Karpas-422 (cell line): ENCODE measurements around the gene CDK16. TPM values are rescaled to one million over a fixed set of nuclear protein-coding genes. Genes with fewer than 3 reads are reported as not detected.

Experiments used
- DNase-seq: peaks from one replicate; pipeline ENCODE4 v3.0.0-alpha.2; 2015
- H2AFZ ChIP-seq: fragments of 200-600 bp; sonication (generic); 2 replicates; pipeline ENCODE4 v1.6.1; 2014; ENCODE audit warnings: antibody characterized with exemption, low read length, mixed read lengths
- H3K27ac ChIP-seq: fragments of 200-600 bp; sonication (generic); 2 replicates; pipeline ENCODE4 v1.5.1; 2014; ENCODE audit warnings: mild to moderate bottlenecking, low read length, moderate library complexity
- H3K27me3 ChIP-seq: fragments of 200-600 bp; sonication (generic); 2 replicates; pipeline ENCODE4 v1.6.1; 2014; ENCODE audit warnings: low read length, mixed read lengths
- H3K36me3 ChIP-seq: fragments of 200-600 bp; sonication (generic); 2 replicates; pipeline ENCODE4 v1.6.1; 2014; ENCODE audit warnings: low read length, mixed read lengths; ENCODE audit not compliant: insufficient read depth
- H3K4me1 ChIP-seq: fragments of 200-600 bp; sonication (generic); 2 replicates; pipeline ENCODE4 v1.6.1; 2014; ENCODE audit warnings: mild to moderate bottlenecking, low read length, mixed read lengths
- H3K4me2 ChIP-seq: fragments of 200-600 bp; sonication (generic); 2 replicates; pipeline ENCODE4 v1.6.1; 2014; ENCODE audit warnings: low read length, low read depth, mild to moderate bottlenecking; ENCODE audit not compliant: poor library complexity, severe bottlenecking
- H3K4me3 ChIP-seq: fragments of 200-600 bp; sonication (generic); 2 replicates; pipeline ENCODE4 v1.5.1; 2014; ENCODE audit warnings: mild to moderate bottlenecking, antibody characterized with exemption, low read length, mixed read lengths
- H3K79me2 ChIP-seq: fragments of 200-600 bp; sonication (generic); 2 replicates; pipeline ENCODE4 v1.6.1; 2014; ENCODE audit warnings: mild to moderate bottlenecking, low read length, mixed read lengths
- H3K9ac ChIP-seq: fragments of 200-600 bp; sonication (generic); 2 replicates; pipeline ENCODE4 v1.6.0; 2014; ENCODE audit warnings: low read length
- H3K9me2 ChIP-seq: fragments of 200-600 bp; sonication (generic), shearing (Covaris generic); replicated peaks from 2 replicates; pipeline ENCODE4 v1.6.0; 2014; ENCODE audit warnings: mild to moderate bottlenecking, low read length, moderate library complexity; ENCODE audit not compliant: insufficient read depth
- H3K9me3 ChIP-seq: fragments of 300-700, 200-600 bp; sonication (generic); 2 replicates; pipeline ENCODE4 v1.6.1; 2014; ENCODE audit warnings: low read length, mixed read lengths
- H4K20me1 ChIP-seq: fragments of 200-600 bp; sonication (generic); 2 replicates; pipeline ENCODE4 v1.6.1; 2014; ENCODE audit warnings: mild to moderate bottlenecking, antibody characterized with exemption, low read length, low read depth; ENCODE audit not compliant: insufficient read depth
- total RNA-seq: library from RNA; depleted of rRNA; stranded (reverse); fragments of >200 nt; shearing (Covaris generic); gene quantifications from 2 replicates; pipeline ENCODE4 v1.2.3, GENCODE V29; 2014; ENCODE audit warnings: low replicate concordance

The CDK16 gene
- total RNA-seq, 1 experiment from 2014 or later: 45.4 TPM

DNA sequence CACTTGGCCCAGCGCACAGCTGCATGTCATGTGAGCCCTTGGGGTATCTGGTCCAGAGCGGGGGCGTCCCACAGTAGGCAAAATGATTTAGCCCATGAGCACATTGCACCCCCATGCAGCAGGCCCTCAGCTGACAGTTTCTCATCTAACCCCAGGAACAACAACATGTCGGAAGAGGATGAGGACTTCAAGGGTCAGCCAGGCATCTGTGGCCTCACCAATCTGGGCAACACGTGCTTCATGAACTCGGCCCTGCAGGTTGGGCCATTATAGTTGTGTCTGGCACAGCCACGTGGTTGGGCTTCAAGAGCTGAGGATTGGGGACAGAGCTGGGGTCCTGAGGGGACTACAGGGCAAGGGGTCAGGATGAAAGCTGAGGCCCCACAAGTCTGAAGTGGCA lies 22.1 kb downstream of the CDK16 start:
- no peak overlapping the region for H3K4me2 ChIP-seq
- no peak for DNase-seq

DNA sequence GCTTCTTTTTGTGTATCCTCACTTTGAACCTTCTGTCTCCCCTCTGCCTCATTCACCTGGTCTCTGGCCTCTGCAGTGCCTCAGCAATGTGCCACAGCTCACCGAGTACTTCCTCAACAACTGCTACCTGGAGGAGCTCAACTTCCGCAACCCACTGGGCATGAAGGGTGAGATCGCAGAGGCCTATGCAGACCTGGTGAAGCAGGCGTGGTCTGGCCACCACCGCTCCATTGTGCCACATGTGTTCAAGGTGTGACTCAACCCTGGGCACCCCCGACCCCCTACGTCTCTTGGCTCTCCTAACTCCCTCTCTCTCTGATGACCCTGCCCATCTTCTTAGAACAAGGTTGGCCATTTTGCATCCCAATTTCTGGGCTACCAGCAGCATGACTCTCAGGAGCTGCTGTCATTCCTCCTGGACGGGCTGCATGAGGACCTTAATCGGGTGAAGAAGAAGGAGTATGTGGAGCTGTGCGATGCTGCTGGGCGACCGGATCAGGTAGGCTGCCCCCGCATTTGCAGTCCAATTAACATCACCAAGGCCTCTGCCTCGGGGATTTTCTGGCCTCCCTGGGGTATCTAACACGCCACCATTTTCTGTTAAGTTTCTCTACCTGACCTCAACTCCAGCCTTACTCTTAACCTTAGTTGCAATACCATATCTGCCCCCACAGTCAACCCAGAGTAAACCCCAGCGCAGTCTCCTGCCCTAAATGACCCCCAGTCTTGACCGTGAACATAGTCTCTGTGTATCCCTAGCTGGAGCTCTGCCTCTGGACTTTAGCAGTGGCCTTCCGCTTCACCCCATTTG lies 22.9 kb downstream of the CDK16 start:
- Histone ChIP-seq H3K79me2 (peaks cover 17% of the 10 kb centered on the region), H3K27me3 (no peaks in the 10 kb centered on the region), H3K9ac (no peak overlapping the region), H3K4me2 (no peak overlapping the region), H4K20me1 (no peaks in the 10 kb centered on the region), H3K4me3 (no peak overlapping the region), H3K36me3 (no peaks in the 10 kb centered on the region), H3K9me2 (no peaks in the 10 kb centered on the region), H2AFZ (no peak overlapping the region), H3K27ac (no peak overlapping the region), H3K4me1 (no peaks in the 10 kb centered on the region), H3K9me3 (no peaks in the 10 kb centered on the region)
- DNase-seq: no peak

More for the DNA sequence above, 22.1 kb downstream of the CDK16 start:
- Histone ChIP-seq H3K27ac (no peak overlapping the region), H2AFZ (no peak overlapping the region), H3K36me3 (no peaks in the 10 kb centered on the region), H3K9me3 (no peaks in the 10 kb centered on the region), H3K9me2 (no peaks in the 10 kb centered on the region), H3K9ac (no peak overlapping the region), H4K20me1 (no peaks in the 10 kb centered on the region), H3K4me1 (no peaks in the 10 kb centered on the region), H3K27me3 (no peaks in the 10 kb centered on the region), H3K4me3 (no peak overlapping the region), H3K79me2 (peaks cover 25% of the 10 kb centered on the region)

DNA sequence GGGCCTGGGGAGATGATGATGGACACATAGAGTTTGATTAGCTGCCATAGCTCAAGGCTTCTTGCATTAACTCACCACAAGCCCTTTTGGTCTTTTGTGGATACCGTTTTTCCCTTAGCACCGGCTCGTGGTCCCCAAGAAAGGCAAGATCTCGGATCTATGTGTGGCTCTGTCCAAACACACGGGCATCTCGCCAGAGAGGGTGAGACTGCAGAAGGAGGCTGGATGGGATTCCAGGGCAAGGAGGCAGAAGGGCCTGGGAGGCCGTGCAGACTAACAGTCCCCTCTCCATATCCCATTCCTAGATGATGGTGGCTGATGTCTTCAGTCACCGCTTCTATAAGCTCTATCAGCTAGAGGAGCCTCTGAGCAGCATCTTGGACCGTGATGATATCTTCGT lies 23.8 kb downstream of the CDK16 start:
- H3K9ac ChIP-seq: no peak overlapping the region
- H3K9me3 ChIP-seq: no peaks in the 10 kb centered on the region
- DNase-seq: no peak
- H3K4me3 ChIP-seq: no peak overlapping the region
- H3K36me3 ChIP-seq: no peaks in the 10 kb centered on the region
- H2AFZ ChIP-seq: no peak overlapping the region
- H3K4me1 ChIP-seq: no peaks in the 10 kb centered on the region
- H3K27ac ChIP-seq: no peak overlapping the region
- H3K9me2 ChIP-seq: no peaks in the 10 kb centered on the region
- peaks cover 8% of the 10 kb centered on the region for H3K79me2 ChIP-seq
- no peaks in the 10 kb centered on the region for H3K27me3 ChIP-seq
- no peaks in the 10 kb centered on the region for H4K20me1 ChIP-seq
- no peak overlapping the region for H3K4me2 ChIP-seq

DNA sequence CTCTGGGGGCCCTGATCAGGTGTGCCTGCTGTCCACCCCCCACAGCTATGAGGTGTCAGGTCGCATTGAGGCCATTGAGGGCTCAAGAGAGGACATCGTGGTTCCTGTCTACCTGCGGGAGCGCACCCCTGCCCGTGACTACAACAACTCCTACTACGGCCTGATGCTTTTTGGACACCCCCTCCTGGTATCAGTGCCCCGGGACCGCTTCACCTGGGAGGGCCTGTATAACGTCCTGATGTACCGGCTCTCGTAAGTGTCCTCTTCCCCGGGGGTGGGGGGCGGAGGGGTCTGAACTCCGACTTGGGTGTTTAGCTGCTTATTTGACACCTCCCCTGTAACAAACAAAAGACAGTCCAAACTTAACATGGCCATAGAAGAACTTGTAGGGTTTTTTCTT lies 24.9 kb downstream of the CDK16 start:
- DNase-seq: no peak
- Histone ChIP-seq H3K36me3 (no peaks in the 10 kb centered on the region), H3K4me1 (no peaks in the 10 kb centered on the region), H3K9me3 (no peaks in the 10 kb centered on the region), H3K9me2 (no peaks in the 10 kb centered on the region), H3K27me3 (no peaks in the 10 kb centered on the region), H3K4me2 (no peak overlapping the region), H3K4me3 (no peak overlapping the region), H3K9ac (no peak overlapping the region), H4K20me1 (no peaks in the 10 kb centered on the region), H2AFZ (no peak overlapping the region), H3K27ac (no peak overlapping the region), H3K79me2 (0 out of 2 replicates have a peak, but pooled peaks cover 2% of the 10 kb centered on the region)

DNA sequence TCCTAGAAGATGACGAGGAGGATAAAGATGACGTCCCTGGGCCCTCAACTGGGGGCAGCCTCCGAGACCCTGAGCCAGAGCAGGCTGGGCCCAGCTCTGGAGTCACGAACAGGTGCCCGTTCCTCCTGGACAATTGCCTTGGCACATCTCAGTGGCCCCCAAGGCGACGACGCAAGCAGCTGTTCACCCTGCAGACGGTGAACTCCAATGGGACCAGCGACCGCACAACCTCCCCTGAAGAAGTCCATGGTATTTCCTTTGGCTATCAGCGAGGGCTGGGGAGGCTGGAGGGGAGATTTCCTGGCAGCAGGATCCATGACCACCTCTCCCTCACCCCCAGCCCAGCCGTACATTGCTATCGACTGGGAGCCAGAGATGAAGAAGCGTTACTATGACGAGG lies 26.2 kb downstream of the CDK16 start:
- H3K27me3 ChIP-seq: no peaks in the 10 kb centered on the region
- DNase-seq: no peak

DNA sequence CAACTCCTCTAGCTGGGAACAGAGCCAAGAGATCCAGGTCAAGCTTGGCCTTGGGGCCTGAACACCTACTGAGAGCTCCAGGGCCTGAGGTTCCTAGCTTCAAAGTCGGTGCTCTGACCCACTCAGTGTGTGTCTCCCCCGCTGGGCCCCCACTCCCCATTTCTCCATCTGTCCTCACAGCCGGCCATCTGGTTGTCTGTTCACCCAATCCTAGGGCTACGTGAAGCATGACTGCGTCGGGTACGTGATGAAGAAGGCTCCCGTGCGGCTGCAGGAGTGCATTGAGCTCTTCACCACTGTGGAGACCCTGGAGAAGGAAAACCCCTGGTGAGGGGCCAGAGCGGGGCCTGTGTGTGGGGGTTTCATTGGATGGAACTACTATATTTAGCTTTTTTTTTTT lies 26.7 kb downstream of the CDK16 start:
- H3K4me1 ChIP-seq: no peaks in the 10 kb centered on the region
- H3K4me3 ChIP-seq: no peak overlapping the region
- no peak overlapping the region for H2AFZ ChIP-seq
- H3K27ac ChIP-seq: no peak overlapping the region
- H3K4me2 ChIP-seq: no peak overlapping the region
- DNase-seq: no peak
- H3K9ac ChIP-seq: no peak overlapping the region
- H4K20me1 ChIP-seq: no peaks in the 10 kb centered on the region
- no peaks in the 10 kb centered on the region for H3K36me3 ChIP-seq
- H3K9me3 ChIP-seq: no peaks in the 10 kb centered on the region
- H3K27me3 ChIP-seq: no peaks in the 10 kb centered on the region
- no peaks in the 10 kb centered on the region for H3K79me2 ChIP-seq
- no peaks in the 10 kb centered on the region for H3K9me2 ChIP-seq

More for the DNA sequence above, 26.2 kb downstream of the CDK16 start:
- Histone ChIP-seq H3K4me2 (no peak overlapping the region), H4K20me1 (no peaks in the 10 kb centered on the region), H3K79me2 (no peaks in the 10 kb centered on the region), H3K9me2 (no peaks in the 10 kb centered on the region), H2AFZ (no peak overlapping the region), H3K9ac (no peak overlapping the region), H3K4me1 (no peaks in the 10 kb centered on the region), H3K27ac (no peak overlapping the region), H3K36me3 (no peaks in the 10 kb centered on the region), H3K9me3 (no peaks in the 10 kb centered on the region), H3K4me3 (no peak overlapping the region)

DNA sequence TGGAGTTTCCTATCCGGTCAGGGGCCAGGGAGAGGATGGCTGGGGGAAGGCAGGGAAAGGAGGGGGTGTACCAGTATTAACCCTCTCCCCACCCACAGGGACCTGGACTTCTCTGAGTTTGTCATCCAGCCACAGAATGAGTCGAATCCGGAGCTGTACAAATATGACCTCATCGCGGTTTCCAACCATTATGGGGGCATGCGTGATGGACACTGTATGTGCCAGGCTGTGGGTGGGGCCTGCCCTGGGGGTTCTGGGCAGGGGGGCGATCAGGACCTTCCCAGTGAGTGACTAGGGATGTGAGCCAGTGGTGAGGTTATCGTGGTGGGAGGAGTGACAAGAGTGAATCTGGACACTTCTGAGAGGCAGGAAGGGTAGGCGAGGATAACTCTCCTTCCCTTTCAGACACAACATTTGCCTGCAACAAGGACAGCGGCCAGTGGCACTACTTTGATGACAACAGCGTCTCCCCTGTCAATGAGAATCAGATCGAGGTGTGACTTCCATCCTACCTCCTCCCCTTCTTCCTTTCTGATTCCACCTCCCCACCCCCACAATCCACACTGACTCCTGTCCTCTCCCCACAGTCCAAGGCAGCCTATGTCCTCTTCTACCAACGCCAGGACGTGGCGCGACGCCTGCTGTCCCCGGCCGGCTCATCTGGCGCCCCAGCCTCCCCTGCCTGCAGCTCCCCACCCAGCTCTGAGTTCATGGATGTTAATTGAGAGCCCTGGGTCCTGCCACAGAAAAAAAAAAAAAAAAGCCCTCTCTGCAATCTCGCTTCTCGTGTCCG lies 28.9 kb downstream of the CDK16 start:
- H3K27me3 ChIP-seq: no peaks in the 10 kb centered on the region
- no peak overlapping the region for H3K27ac ChIP-seq
- H3K9me3 ChIP-seq: no peaks in the 10 kb centered on the region
- H3K36me3 ChIP-seq: no peaks in the 10 kb centered on the region
- H3K9ac ChIP-seq: no peak overlapping the region
- DNase-seq: no peak
- no peak overlapping the region for H3K4me2 ChIP-seq
- H3K4me3 ChIP-seq: no peak overlapping the region
- no peaks in the 10 kb centered on the region for H4K20me1 ChIP-seq
- no peak overlapping the region for H2AFZ ChIP-seq
- no peaks in the 10 kb centered on the region for H3K9me2 ChIP-seq
- no peaks in the 10 kb centered on the region for H3K4me1 ChIP-seq
- H3K79me2 ChIP-seq: no peaks in the 10 kb centered on the region

DNA sequence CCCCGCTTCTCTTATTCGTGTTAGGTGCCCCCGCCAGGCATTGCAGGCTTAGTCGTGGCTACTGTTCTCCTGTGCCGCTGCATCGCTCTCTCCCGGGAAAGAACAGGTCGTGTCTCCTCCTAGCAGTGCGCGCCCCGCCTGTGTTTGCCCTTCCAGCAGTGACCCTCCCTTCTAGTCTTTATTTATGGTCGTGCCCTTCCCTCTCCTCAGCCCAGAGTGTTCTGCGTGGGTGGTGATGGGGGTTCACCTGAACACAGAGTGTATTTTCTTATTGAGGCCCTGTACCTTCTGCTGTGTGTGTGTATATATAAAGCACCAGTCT lies 29.5 kb downstream of the CDK16 start:
- Histone ChIP-seq H2AFZ (no peak overlapping the region), H3K27me3 (no peaks in the 10 kb centered on the region), H4K20me1 (no peaks in the 10 kb centered on the region), H3K9ac (no peak overlapping the region), H3K4me1 (no peaks in the 10 kb centered on the region), H3K36me3 (no peaks in the 10 kb centered on the region), H3K4me2 (no peak overlapping the region), H3K27ac (no peak overlapping the region), H3K4me3 (no peak overlapping the region), H3K9me3 (no peaks in the 10 kb centered on the region), H3K79me2 (no peaks in the 10 kb centered on the region), H3K9me2 (no peaks in the 10 kb centered on the region)
- DNase-seq: no peak
